Duodenal mucosa (tissue), 2 donors: ENCODE data around the gene LRMDA.
"Not testable (repeated sequence)": the region's sequence is repeated elsewhere in the genome, so short reads cannot be mapped to it uniquely, and the experiment has no call there.

Experiments
- H3K27ac ChIP-seq: one replicate; pipeline ENCODE4 v1.7.0; 2013; ENCODE audit warnings: low read depth, low read length
- H3K27me3 ChIP-seq, 2 donors: one replicate each; pipeline ENCODE4 v1.7.0; 2013; ENCODE audit warnings: low read length in 2 of 2, control low read depth in 1 of 2; ENCODE audit not compliant: insufficient read depth in 2 of 2, control insufficient read depth in 1 of 2
- H3K36me3 ChIP-seq, 2 donors: one replicate each; pipeline ENCODE4 v1.7.0; 2013; ENCODE audit warnings: low read length in 2 of 2, control low read depth in 1 of 2; ENCODE audit not compliant: insufficient read depth in 2 of 2, control insufficient read depth in 1 of 2
- H3K4me1 ChIP-seq, 2 donors: one replicate each; pipeline ENCODE4 v1.7.0; 2013; ENCODE audit warnings: low read length in 2 of 2, control low read depth in 1 of 2; ENCODE audit not compliant: insufficient read depth in 2 of 2, control insufficient read depth in 1 of 2
- H3K4me3 ChIP-seq, 2 donors: one replicate each; pipeline ENCODE4 v1.7.0; 2013; ENCODE audit warnings: low read length in 2 of 2, low read depth in 1 of 2
- H3K9ac ChIP-seq, 2 donors: one replicate each; pipeline ENCODE4 v1.7.0; 2013; ENCODE audit warnings: low read length in 2 of 2, low read depth in 1 of 2
- H3K9me3 ChIP-seq, 2 donors: one replicate each; pipeline ENCODE4 v1.7.0; 2013; ENCODE audit warnings: low read length in 2 of 2, control low read depth in 1 of 2; ENCODE audit not compliant: control insufficient read depth in 1 of 2

Gene LRMDA

GRCh38 chr10:76129213-76129612 lies 697.8 kb downstream of the LRMDA start:
- H3K27me3 ChIP-seq: no peaks in the 10 kb centered on the region
- no peaks in the 10 kb centered on the region for H3K9me3 ChIP-seq
- H3K4me3 ChIP-seq: no peak overlapping the region
- no peak overlapping the region for H3K27ac ChIP-seq
- H3K36me3 ChIP-seq: no peaks in the 10 kb centered on the region
- peaks cover 0 to 4% of the 10 kb centered on the region in 2 donors for H3K4me1 ChIP-seq
- no peak overlapping the region for H3K9ac ChIP-seq

DNA sequence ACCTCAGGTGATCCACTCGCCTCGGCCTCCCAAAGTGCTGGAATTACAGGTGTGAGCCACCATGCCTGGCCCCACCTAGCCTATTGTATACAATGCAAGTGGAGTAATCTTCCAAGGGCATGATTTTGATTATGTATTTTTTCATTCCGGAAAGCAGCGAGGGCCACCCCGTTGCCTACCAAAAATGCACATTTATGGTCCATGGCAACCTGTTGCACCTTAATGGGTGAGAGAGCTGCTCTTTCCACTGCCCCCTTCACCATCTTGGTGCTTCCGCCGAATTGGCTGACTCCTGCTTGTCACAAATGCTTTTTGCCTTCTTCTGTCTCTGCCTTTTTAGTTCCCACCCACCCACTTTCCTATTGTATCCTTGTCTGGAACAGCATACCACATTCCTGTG lies 699.5 kb downstream of the LRMDA start:
- Histone ChIP-seq H3K27me3 (no peaks in the 10 kb centered on the region), H3K4me3 (no peak overlapping the region), H3K36me3 (no peaks in the 10 kb centered on the region), H3K4me1 (no peaks in the 10 kb centered on the region), H3K9ac (no peak overlapping the region), H3K27ac (no peak overlapping the region), H3K9me3 (no peaks in the 10 kb centered on the region)

DNA sequence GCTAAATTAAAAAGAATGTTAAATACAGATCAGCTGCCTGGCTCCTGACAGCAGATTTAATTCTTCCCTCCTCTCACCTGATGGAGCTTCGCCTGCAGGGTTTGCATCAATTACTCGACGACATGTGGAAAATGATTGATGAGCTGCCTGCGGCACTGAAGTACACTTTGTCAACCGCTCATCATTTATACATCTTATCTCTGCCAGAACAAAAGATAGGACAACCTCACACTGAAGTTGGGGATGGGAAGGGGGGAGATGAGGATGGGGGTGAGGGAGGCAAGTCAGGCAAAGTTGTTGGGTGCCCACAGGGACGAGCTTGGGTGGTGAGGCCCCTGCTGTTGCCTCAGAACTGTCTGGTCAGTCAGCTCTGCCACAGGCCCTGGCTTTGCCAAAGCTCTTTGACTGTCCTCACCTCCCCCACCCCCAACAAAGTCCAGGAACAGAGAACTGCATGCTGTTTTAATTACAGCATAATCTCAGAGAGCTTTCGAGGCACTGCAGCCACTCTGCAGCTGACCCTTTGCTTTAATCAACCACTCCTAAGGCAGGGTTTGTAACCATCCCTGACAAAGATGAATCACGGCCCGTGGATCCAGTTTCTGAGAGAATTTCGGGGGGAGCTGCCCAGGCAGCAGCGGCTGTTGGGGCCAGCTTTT lies 702.3 kb downstream of the LRMDA start:
- no peak overlapping the region for H3K27ac ChIP-seq
- no peak overlapping the region for H3K9ac ChIP-seq
- no peaks in the 10 kb centered on the region for H3K27me3 ChIP-seq
- H3K36me3 ChIP-seq: no peaks in the 10 kb centered on the region
- H3K4me3 ChIP-seq: no peak overlapping the region
- H3K9me3 ChIP-seq: no peaks in the 10 kb centered on the region
- no peaks in the 10 kb centered on the region for H3K4me1 ChIP-seq

DNA sequence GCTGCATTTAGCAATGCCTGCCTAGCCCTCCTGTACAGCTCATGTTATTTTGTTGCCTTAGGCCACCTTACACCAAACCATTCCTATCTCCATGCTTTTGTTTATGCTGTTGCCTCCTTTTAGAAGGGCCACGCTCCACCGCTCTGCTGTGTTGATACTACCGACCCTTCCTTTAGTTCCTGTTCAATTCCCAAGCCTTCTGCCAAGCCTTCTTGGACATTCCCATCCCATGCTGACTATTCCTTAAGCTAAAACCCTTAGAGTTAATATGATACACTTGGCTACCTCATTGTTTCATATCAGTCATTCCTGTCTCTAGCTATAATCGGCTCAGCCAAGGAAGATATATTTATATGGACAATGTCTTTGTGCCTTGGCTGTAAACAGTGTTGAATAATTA lies 705.5 kb downstream of the LRMDA start:
- H3K9ac ChIP-seq: no peak overlapping the region
- no peaks in the 10 kb centered on the region for H3K36me3 ChIP-seq
- H3K4me3 ChIP-seq: no peak overlapping the region
- H3K9me3 ChIP-seq: no peaks in the 10 kb centered on the region
- no peaks in the 10 kb centered on the region for H3K27me3 ChIP-seq
- H3K4me1 ChIP-seq: no peaks in the 10 kb centered on the region
- no peak overlapping the region for H3K27ac ChIP-seq

- Histone ChIP-seq H3K4me3 (no peak overlapping the region), H3K4me1 (no peaks in the 10 kb centered on the region)
Measured at GRCh38 chr10:76138286-76138685, 706.9 kb downstream of the LRMDA start.

DNA sequence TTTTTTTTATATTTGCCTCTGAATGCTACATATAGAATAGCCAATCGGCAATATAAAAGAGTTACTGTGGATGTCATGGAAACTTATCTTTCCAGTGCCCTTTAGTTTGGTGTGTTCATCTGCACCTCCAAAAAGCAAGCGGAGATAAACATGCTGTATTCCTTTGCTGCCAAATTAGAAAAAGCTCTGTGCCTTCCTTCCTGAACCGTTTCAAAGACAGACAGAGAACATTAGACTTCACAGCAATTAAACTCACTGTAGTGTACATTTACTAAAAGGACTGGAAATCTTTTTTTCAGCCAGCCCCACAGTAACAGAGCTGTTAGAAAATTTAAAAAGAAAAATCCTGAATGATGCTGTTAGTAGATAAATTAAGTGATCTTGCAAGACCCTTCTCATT lies 707.5 kb downstream of the LRMDA start:
- Histone ChIP-seq H3K9ac (no peak overlapping the region), H3K27me3 (no peaks in the 10 kb centered on the region), H3K4me3 (no peak overlapping the region), H3K4me1 (no peaks in the 10 kb centered on the region), H3K36me3 (no peaks in the 10 kb centered on the region), H3K27ac (no peak overlapping the region), H3K9me3 (no peaks in the 10 kb centered on the region)

More at GRCh38 chr10:76138286-76138685, 706.9 kb downstream of the LRMDA start:
- Histone ChIP-seq H3K9me3 (no peaks in the 10 kb centered on the region), H3K36me3 (no peaks in the 10 kb centered on the region), H3K27ac (no peak overlapping the region), H3K9ac (no peak overlapping the region), H3K27me3 (no peaks in the 10 kb centered on the region)

GRCh38 chr10:76139431-76139830 lies 708.0 kb downstream of the LRMDA start:
- Histone ChIP-seq H3K4me3 (no peak overlapping the region), H3K27me3 (no peaks in the 10 kb centered on the region), H3K4me1 (no peaks in the 10 kb centered on the region), H3K27ac (no peak overlapping the region), H3K9ac (no peak overlapping the region), H3K36me3 (no peaks in the 10 kb centered on the region), H3K9me3 (no peaks in the 10 kb centered on the region)

DNA sequence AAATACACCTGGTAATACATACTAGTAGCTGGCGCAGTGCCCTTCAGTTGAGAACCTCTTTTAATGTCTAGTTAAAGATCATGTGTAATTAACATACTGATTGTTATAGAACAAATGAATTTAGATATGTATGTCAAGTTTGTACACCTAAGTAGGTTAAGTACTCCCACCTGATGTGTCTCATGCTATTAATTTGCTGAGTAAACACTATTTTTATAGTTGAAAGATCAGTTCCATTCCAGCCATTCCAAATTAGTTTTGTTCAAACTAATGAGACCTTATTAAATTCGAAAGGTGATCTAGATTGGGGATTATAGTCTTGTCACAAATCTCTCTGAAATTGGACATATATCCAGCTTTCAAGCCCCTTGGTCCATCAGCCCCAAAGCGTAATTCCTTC lies 710.0 kb downstream of the LRMDA start:
- Histone ChIP-seq H3K4me3 (no peak overlapping the region), H3K27me3 (no peaks in the 10 kb centered on the region), H3K4me1 (no peaks in the 10 kb centered on the region), H3K36me3 (no peaks in the 10 kb centered on the region), H3K9ac (no peak overlapping the region), H3K9me3 (no peaks in the 10 kb centered on the region), H3K27ac (no peak overlapping the region)

DNA sequence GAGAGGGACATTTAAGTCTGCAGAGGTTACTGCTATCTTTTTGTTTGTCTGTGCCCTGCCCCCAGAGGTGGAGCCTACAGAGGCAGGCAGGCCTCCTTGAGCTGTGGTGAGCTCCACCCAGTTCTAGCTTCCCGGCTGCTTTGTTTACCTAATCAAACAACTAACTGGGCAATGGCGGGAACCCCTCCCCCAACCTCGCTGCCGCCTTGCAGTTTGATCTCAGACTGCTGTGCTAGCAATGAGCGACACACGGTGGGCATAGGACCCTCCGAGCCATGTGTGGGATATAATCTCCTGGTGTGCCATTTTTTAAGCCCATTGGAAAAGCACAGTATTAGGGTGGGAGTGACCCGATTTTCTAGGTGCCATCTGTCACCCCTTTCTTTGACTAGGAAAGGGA lies 716.8 kb downstream of the LRMDA start:
- not testable (repeated sequence) for H3K4me3 ChIP-seq
- peaks cover 8 to 11% of the 10 kb centered on the region in 2 donors for H3K4me1 ChIP-seq

DNA sequence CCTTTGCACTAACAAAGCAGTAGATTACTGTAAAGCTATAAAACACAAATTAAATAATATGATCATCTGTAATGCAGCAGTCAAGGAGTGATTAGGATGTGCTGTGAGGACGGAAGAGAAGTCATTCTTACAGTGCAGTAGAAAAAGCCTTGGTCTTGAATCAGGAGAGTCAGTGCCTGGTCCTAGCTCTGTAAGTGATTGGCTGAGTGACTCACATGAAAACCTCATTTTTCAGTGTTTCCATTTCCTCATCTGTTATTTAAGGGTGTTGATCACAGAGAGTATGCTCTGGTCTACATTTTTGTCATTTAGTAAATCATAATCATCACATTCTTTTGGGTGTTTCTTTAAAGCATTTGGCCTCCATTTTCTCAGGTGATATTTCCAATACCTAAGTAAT lies 717.8 kb downstream of the LRMDA start:
- H3K27me3 ChIP-seq: no peaks in the 10 kb centered on the region
- no peaks in the 10 kb centered on the region for H3K36me3 ChIP-seq
- peaks cover 8 to 11% of the 10 kb centered on the region in 2 donors for H3K4me1 ChIP-seq
- no peak overlapping the region for H3K4me3 ChIP-seq
- no peak overlapping the region for H3K9ac ChIP-seq
- H3K27ac ChIP-seq: no peak overlapping the region
- no peaks in the 10 kb centered on the region for H3K9me3 ChIP-seq

More for the DNA sequence above, 716.8 kb downstream of the LRMDA start:
- H3K27me3 ChIP-seq, H3K27ac ChIP-seq, H3K9me3 ChIP-seq, H3K9ac ChIP-seq, H3K36me3 ChIP-seq: not testable (repeated sequence)
